WTC11 (cell line): ENCODE measurements around the gene GPRC5A. TPM values are rescaled to one million over a fixed set of nuclear protein-coding genes. Genes with fewer than 3 reads are reported as not detected.

ENCODE experiments used
- ATAC-seq: fragments of 200-7000 bp; cut with Tn5 transposase; 2 replicates; pipeline ENCODE4 v1.10.0; 2021; ENCODE audit warnings: mild to moderate bottlenecking, moderate library complexity
- CTCF ChIA-PET: fragments of 300-600 bp; sonication (Branson Sonifier 250); formaldehyde crosslinking; loops from one replicate; lab custom pipeline; 2021; ENCODE audit warnings: antibody characterized with exemption; lab: Charles Lee
- POLR2A ChIA-PET: fragments of 350-600 bp; sonication (Branson Sonifier 250); formaldehyde crosslinking; loops from one replicate; lab custom pipeline; 2021; ENCODE audit warnings: antibody characterized with exemption; lab: Charles Lee
- DNase-seq: peaks from one replicate; pipeline ENCODE4 v3.0.0; 2021; ENCODE audit warnings: low spot score
- H3K27ac Mint-ChIP-seq: 2 replicates; pipeline ENCODE4 v1.8.0; 2021; ENCODE audit warnings: mixed read lengths
- H3K27me3 Mint-ChIP-seq: 2 replicates; pipeline ENCODE4 v1.8.0; 2021; ENCODE audit warnings: low read depth, mild to moderate bottlenecking, moderate library complexity, mixed read lengths
- H3K36me3 Mint-ChIP-seq: 2 replicates; pipeline ENCODE4 v1.8.0; 2021; ENCODE audit warnings: mixed read lengths
- H3K4me1 Mint-ChIP-seq: 2 replicates; pipeline ENCODE4 v1.8.0; 2022; ENCODE audit warnings: mixed read lengths
- H3K4me3 Mint-ChIP-seq: 2 replicates; pipeline ENCODE4 v1.8.0; 2021; ENCODE audit warnings: mild to moderate bottlenecking, moderate library complexity, mixed read lengths
- H3K9me3 Mint-ChIP-seq: 2 replicates; pipeline ENCODE4 v1.8.0; 2021; ENCODE audit warnings: mixed read lengths
- ELF4 ChIP-seq: sonication (generic); formaldehyde crosslinking; IDR thresholded peaks from 2 replicates; pipeline ENCODE4 v1.8.1; 2022; ENCODE audit warnings: low read depth, mild to moderate bottlenecking, moderate library complexity, missing genetic modification reagents
- EMX1 ChIP-seq: fragments of 250-450 bp; sonication (Bioruptor Pico); IDR thresholded peaks from 2 replicates; pipeline ENCODE4 v1.8.0; 2021; ENCODE audit warnings: mild to moderate bottlenecking
- JAZF1 ChIP-seq: fragments of 250-450 bp; sonication (Bioruptor Pico); IDR thresholded peaks from 2 replicates; pipeline ENCODE4 v1.9.0; 2021; ENCODE audit warnings: moderate library complexity, mild to moderate bottlenecking, inconsistent platforms
- JUN ChIP-seq: sonication (generic); formaldehyde crosslinking; IDR thresholded peaks from 2 replicates; pipeline ENCODE4 v1.8.0; 2023; ENCODE audit warnings: mild to moderate bottlenecking, missing genetic modification reagents
- NR1H2 ChIP-seq: sonication (generic); formaldehyde crosslinking; IDR thresholded peaks from 2 replicates; pipeline ENCODE4 v1.9.0; 2021; ENCODE audit warnings: mild to moderate bottlenecking, moderate library complexity, missing genetic modification reagents
- RELA ChIP-seq: sonication (generic); formaldehyde crosslinking; IDR thresholded peaks from 2 replicates; pipeline ENCODE4 v1.8.1; 2022; ENCODE audit warnings: missing genetic modification reagents, mild to moderate bottlenecking, borderline replicate concordance
- SP1 ChIP-seq: sonication (generic); formaldehyde crosslinking; conservative IDR thresholded peaks from 2 replicates; pipeline ENCODE4 v1.8.1; 2022; ENCODE audit warnings: missing genetic modification reagents
- TEAD4 ChIP-seq: sonication (generic); formaldehyde crosslinking; IDR thresholded peaks from 2 replicates; pipeline ENCODE4 v1.8.0; 2022; ENCODE audit warnings: mild to moderate bottlenecking, missing genetic modification reagents
- TP53 ChIP-seq: sonication (generic); formaldehyde crosslinking; IDR thresholded peaks from 2 replicates; pipeline ENCODE4 v1.8.1; 2023; ENCODE audit warnings: mild to moderate bottlenecking, missing genetic modification reagents
- ZNF138 ChIP-seq: sonication (generic); formaldehyde crosslinking; conservative IDR thresholded peaks from 2 replicates; pipeline ENCODE4 v1.8.1; 2022; ENCODE audit warnings: mild to moderate bottlenecking, moderate library complexity, missing genetic modification reagents
- ZNF317 ChIP-seq: sonication (generic); formaldehyde crosslinking; IDR thresholded peaks from 2 replicates; pipeline ENCODE4 v1.8.1; 2023; ENCODE audit warnings: low read depth, mild to moderate bottlenecking, moderate library complexity, missing genetic modification reagents, borderline replicate concordance
- total RNA-seq: library from RNA; stranded (reverse); gene quantifications from 3 replicates; pipeline ENCODE4 v1.2.3, GENCODE V29; 2021
- TF ChIP-seq, protein P1 (sequence below): sonication (generic); formaldehyde crosslinking; IDR thresholded peaks from 2 replicates; pipeline ENCODE4 v1.8.0; 2022; ENCODE audit warnings: mild to moderate bottlenecking, missing genetic modification reagents
- TF ChIP-seq, protein P2 (sequence below): sonication (generic); formaldehyde crosslinking; IDR thresholded peaks from 2 replicates; pipeline ENCODE4 v1.8.0; 2022; ENCODE audit warnings: mild to moderate bottlenecking, missing genetic modification reagents
- TF ChIP-seq, protein P3 (sequence below): sonication (generic); formaldehyde crosslinking; IDR thresholded peaks from 2 replicates; pipeline ENCODE4 v1.8.1; 2023; ENCODE audit warnings: mild to moderate bottlenecking, missing genetic modification reagents, borderline replicate concordance
- TF ChIP-seq, protein P4 (sequence below): sonication (generic); formaldehyde crosslinking; IDR thresholded peaks from 2 replicates; pipeline ENCODE4 v1.8.1; 2023; ENCODE audit warnings: mild to moderate bottlenecking, missing genetic modification reagents

GPRC5A gene
- total RNA-seq, 1 experiment from 2014 or later = 1.1 TPM

DNA sequence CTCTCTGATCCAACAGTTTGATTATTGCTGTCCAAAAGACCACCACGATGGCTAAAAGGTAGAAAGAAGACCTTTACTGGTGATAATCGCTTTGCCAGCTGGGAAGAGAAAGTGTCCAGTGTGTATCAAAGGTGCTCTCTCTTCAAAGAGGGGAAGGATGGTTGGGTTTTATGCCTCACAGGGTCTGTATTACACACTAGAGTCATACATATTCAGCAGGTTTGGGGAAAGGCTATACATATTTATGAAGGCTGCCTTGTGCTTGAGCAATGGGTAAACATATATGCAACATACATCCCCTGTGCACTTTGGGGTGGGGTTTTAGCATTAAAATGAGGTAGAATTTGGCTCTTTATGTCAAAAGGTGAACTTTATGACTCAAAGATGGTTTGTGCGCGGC is 42.4 kb downstream of the GPRC5A start:
- DNase-seq = no peak
- no peak for ATAC-seq
- Mint-ChIP-seq H3K27ac (no peak overlapping the region), H3K27me3 (no peaks in the 10 kb centered on the region; the same call in 1 of the 2 replicates), H3K4me1 (peaks cover 5% of the 10 kb centered on the region), H3K9me3 (peaks cover 7% of the 10 kb centered on the region), H3K4me3 (no peak overlapping the region), H3K36me3 (no peaks in the 10 kb centered on the region)
- CTCF ChIA-PET = interaction anchor here (1.0 to 1.8 kb wide), 4 partner anchors 17 to 278 kb away, joined by 3 to 9 read pairs (median 4); no protein-coding TSS in a partner anchor
- TF ChIP-seq EMX1 (CRISPR knock-in tag) (no peak), ZNF138 (no peak), JAZF1 (no peak), TP53 (CRISPR knock-in tag) (no peak)
- TF ChIP-seq, protein P1, sequence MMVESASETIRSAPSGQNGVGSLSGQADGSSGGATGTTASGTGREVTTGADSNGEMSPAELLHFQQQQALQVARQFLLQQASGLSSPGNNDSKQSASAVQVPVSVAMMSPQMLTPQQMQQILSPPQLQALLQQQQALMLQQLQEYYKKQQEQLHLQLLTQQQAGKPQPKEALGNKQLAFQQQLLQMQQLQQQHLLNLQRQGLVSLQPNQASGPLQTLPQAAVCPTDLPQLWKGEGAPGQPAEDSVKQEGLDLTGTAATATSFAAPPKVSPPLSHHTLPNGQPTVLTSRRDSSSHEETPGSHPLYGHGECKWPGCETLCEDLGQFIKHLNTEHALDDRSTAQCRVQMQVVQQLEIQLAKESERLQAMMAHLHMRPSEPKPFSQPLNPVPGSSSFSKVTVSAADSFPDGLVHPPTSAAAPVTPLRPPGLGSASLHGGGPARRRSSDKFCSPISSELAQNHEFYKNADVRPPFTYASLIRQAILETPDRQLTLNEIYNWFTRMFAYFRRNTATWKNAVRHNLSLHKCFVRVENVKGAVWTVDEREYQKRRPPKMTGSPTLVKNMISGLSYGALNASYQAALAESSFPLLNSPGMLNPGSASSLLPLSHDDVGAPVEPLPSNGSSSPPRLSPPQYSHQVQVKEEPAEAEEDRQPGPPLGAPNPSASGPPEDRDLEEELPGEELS (CRISPR knock-in tag) = no peak
- POLR2A ChIA-PET = no interaction called here

DNA sequence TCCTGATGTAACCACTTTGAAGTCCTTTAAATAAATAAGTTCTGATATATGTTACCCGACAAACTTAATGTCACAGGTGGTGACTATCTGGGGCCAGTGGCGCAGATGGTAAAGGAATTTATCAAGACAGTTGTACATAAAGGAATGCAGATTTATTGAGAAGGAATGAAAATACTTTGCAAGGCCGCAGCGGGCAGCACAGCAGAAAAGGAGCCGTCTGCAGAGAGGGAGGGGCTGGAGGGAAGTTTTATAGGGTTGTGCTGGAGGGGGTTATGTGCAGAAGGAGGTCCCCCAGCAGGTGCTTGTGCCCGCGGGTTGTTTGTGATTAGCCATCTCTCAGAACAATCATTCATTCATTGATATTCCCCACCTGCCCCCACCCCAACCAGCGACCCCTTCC is 43.2 kb downstream of the GPRC5A start:
- Mint-ChIP-seq H3K27me3 (no peaks in the 10 kb centered on the region; the same call in 1 of the 2 replicates), H3K4me3 (no peak overlapping the region), H3K9me3 (peaks cover 7% of the 10 kb centered on the region), H3K27ac (no peak overlapping the region), H3K36me3 (no peaks in the 10 kb centered on the region), H3K4me1 (peaks cover 5% of the 10 kb centered on the region)
- ATAC-seq = no peak
- CTCF ChIA-PET = interaction anchor here (1.6 to 1.8 kb wide), 2 partner anchors 41 to 277 kb away, joined by 4 to 9 read pairs; no protein-coding TSS in a partner anchor
- TF ChIP-seq RELA (CRISPR knock-in tag) (no peak), JAZF1 (no peak), SP1 (CRISPR knock-in tag) (no peak), NR1H2 (no peak), ZNF317 (CRISPR knock-in tag) (no peak), ELF4 (CRISPR knock-in tag) (no peak), TEAD4 (CRISPR knock-in tag) (no peak), JUN (CRISPR knock-in tag) (no peak)
- TF ChIP-seq, protein P2, sequence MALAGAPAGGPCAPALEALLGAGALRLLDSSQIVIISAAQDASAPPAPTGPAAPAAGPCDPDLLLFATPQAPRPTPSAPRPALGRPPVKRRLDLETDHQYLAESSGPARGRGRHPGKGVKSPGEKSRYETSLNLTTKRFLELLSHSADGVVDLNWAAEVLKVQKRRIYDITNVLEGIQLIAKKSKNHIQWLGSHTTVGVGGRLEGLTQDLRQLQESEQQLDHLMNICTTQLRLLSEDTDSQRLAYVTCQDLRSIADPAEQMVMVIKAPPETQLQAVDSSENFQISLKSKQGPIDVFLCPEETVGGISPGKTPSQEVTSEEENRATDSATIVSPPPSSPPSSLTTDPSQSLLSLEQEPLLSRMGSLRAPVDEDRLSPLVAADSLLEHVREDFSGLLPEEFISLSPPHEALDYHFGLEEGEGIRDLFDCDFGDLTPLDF (CRISPR knock-in tag) = no peak
- TF ChIP-seq, protein P3, sequence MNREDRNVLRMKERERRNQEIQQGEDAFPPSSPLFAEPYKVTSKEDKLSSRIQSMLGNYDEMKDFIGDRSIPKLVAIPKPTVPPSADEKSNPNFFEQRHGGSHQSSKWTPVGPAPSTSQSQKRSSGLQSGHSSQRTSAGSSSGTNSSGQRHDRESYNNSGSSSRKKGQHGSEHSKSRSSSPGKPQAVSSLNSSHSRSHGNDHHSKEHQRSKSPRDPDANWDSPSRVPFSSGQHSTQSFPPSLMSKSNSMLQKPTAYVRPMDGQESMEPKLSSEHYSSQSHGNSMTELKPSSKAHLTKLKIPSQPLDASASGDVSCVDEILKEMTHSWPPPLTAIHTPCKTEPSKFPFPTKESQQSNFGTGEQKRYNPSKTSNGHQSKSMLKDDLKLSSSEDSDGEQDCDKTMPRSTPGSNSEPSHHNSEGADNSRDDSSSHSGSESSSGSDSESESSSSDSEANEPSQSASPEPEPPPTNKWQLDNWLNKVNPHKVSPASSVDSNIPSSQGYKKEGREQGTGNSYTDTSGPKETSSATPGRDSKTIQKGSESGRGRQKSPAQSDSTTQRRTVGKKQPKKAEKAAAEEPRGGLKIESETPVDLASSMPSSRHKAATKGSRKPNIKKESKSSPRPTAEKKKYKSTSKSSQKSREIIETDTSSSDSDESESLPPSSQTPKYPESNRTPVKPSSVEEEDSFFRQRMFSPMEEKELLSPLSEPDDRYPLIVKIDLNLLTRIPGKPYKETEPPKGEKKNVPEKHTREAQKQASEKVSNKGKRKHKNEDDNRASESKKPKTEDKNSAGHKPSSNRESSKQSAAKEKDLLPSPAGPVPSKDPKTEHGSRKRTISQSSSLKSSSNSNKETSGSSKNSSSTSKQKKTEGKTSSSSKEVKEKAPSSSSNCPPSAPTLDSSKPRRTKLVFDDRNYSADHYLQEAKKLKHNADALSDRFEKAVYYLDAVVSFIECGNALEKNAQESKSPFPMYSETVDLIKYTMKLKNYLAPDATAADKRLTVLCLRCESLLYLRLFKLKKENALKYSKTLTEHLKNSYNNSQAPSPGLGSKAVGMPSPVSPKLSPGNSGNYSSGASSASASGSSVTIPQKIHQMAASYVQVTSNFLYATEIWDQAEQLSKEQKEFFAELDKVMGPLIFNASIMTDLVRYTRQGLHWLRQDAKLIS = no peak
- TF ChIP-seq, protein P4, sequence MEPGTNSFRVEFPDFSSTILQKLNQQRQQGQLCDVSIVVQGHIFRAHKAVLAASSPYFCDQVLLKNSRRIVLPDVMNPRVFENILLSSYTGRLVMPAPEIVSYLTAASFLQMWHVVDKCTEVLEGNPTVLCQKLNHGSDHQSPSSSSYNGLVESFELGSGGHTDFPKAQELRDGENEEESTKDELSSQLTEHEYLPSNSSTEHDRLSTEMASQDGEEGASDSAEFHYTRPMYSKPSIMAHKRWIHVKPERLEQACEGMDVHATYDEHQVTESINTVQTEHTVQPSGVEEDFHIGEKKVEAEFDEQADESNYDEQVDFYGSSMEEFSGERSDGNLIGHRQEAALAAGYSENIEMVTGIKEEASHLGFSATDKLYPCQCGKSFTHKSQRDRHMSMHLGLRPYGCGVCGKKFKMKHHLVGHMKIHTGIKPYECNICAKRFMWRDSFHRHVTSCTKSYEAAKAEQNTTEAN = no peak
- TF ChIP-seq, all 79 proteins: peak for 0
- POLR2A ChIA-PET = no interaction called here
- no peak for DNase-seq
